ENCODE results near the gene PRDM16. TPM values are rescaled to one million over a fixed set of nuclear protein-coding genes. Genes with fewer than 3 reads are reported as not detected.

PRDM16 gene
- total and polyA plus RNA-seq, 7 donors, result 0.04 to 1.2 (median 0.31) TPM

GRCh38 chr1:3029481-3029961 lies 39.5 kb upstream of the PRDM16 start:
- Histone ChIP-seq H3K4me3 (no peak overlapping the region), H3K27me3 (ENCODE audit: insufficient read depth in 3 of 3, low read length in 2 of 3) (peaks cover 0 to 41% (median 4%) of the 10 kb centered on the region in 3 donors), H3K36me3 (ENCODE audit: insufficient read depth in 1 of 2, low read depth in 1 of 2) (no peaks in the 10 kb centered on the region), H3K4me1 (no peaks in the 10 kb centered on the region), H3K9me3 (no peaks in the 10 kb centered on the region), H3K27ac (no peak overlapping the region)
- no peak for TF ChIP-seq CTCF (IDR thresholded peaks at IDR 0.05)
- 79 to 85% (median 83%) methylated on average over 11 of the region's 11 CpGs for WGBS, 3 donors
- DNase-seq (no peak), ATAC-seq (no peak)
- intact Hi-C loops (cut with DNase I), result no loop called here

GRCh38 chr1:3029991-3030662 lies 38.9 kb upstream of the PRDM16 start:
- Histone ChIP-seq H3K27me3 (ENCODE audit: insufficient read depth in 3 of 3, low read length in 2 of 3) (peaks cover 0 to 41% (median 4%) of the 10 kb centered on the region in 3 donors), H3K36me3 (ENCODE audit: insufficient read depth in 1 of 2, low read depth in 1 of 2) (no peaks in the 10 kb centered on the region), H3K4me1 (no peaks in the 10 kb centered on the region), H3K27ac (no peak overlapping the region), H3K9me3 (no peaks in the 10 kb centered on the region), H3K4me3 (no peak overlapping the region)
- intact Hi-C loops (cut with DNase I), result no loop called here
- no peak for TF ChIP-seq CTCF (IDR thresholded peaks at IDR 0.05)
- ATAC-seq (no peak), DNase-seq (peak in 1 of 2 donors; percentile 44)
- 91% methylated on average over 31 to 32 of the region's 32 CpGs for WGBS, 3 donors

GRCh38 chr1:3030663-3031381 lies 38.2 kb upstream of the PRDM16 start:
- peaks cover 0 to 41% (median 4%) of the 10 kb centered on the region in 3 donors for H3K27me3 ChIP-seq (ENCODE audit: insufficient read depth in 3 of 3, low read length in 2 of 3)
- 64 to 70% (median 69%) methylated on average over 22 of the region's 22 CpGs for WGBS, 3 donors
- no peaks in the 10 kb centered on the region for H3K4me1 ChIP-seq
- no peak overlapping the region for H3K4me3 ChIP-seq
- no peaks in the 10 kb centered on the region for H3K36me3 ChIP-seq (ENCODE audit: insufficient read depth in 1 of 2, low read depth in 1 of 2)
- H3K27ac ChIP-seq, result no peak overlapping the region
- ATAC-seq, result no peak
- no peak for TF ChIP-seq CTCF (IDR thresholded peaks at IDR 0.05)
- no peaks in the 10 kb centered on the region for H3K9me3 ChIP-seq
- DNase-seq, result peak in 1 of 2 donors; percentile 43
- intact Hi-C loops (cut with DNase I), result no loop called here

- WGBS, 3 donors, result 20 to 34% (median 26%) methylated on average over 32 to 35 of the region's 35 CpGs
- Histone ChIP-seq H3K9me3 (no peaks in the 10 kb centered on the region), H3K27me3 (ENCODE audit: insufficient read depth in 3 of 3, low read length in 2 of 3) (peaks cover 0 to 45% (median 4%) of the 10 kb centered on the region in 3 donors), H3K4me1 (no peaks in the 10 kb centered on the region), H3K27ac (no peak overlapping the region), H3K4me3 (no peak overlapping the region), H3K36me3 (ENCODE audit: insufficient read depth in 1 of 2, low read depth in 1 of 2) (no peaks in the 10 kb centered on the region)
- no peak for TF ChIP-seq CTCF (IDR thresholded peaks at IDR 0.05)
- DNase-seq (peak; percentile 44 to 71), ATAC-seq (peak; percentile 63 to 86 (median 82))
- intact Hi-C loops (cut with DNase I), result no loop called here
These were observed 37.4 kb upstream of the PRDM16 start for GRCh38 chr1:3031401-3032221.
